Cardiac muscle cell (in vitro differentiated cells and primary cell): ENCODE measurements around the gene RYR2. TPM values are rescaled to one million over a fixed set of nuclear protein-coding genes. Genes with fewer than 3 reads are reported as not detected.
A peak's percentile ranks its signal among the peaks of the same experiment; 100 is the strongest.

Experiments used
- DNase-seq, 2 donors: peaks; one replicate each; pipeline versions ENCODE4 v3.0.0 to v3.0.0-alpha.2; 2010 to 2017; ENCODE audit warnings: low read depth in 1 of 2, low spot score in 1 of 2
- H3K27ac ChIP-seq: fragments of 200-600 bp; sonication (generic); 2 replicates; pipeline ENCODE4 v1.5.1; 2016
- H3K27me3 ChIP-seq: fragments of 200-600 bp; sonication (generic); 2 replicates; pipeline ENCODE4 v1.6.0; 2016; ENCODE audit warnings: control low read depth
- H3K36me3 ChIP-seq: fragments of 200-600 bp; sonication (generic); 2 replicates; pipeline ENCODE4 v1.5.1; 2016; ENCODE audit warnings: control low read depth
- H3K4me1 ChIP-seq: fragments of 200-600 bp; sonication (generic); 2 replicates; pipeline ENCODE4 v1.8.1; 2017; ENCODE audit warnings: low read depth, mild to moderate bottlenecking, mixed run types
- H3K4me3 ChIP-seq: fragments of 200-600 bp; sonication (generic); 2 replicates; pipeline ENCODE4 v1.5.1; 2016; ENCODE audit warnings: mild to moderate bottlenecking
- H3K9me3 ChIP-seq: fragments of 200-600 bp; sonication (generic); 2 replicates; pipeline ENCODE4 v1.5.1; 2017; ENCODE audit warnings: low read depth, mild to moderate bottlenecking, control low read depth
- CTCF ChIP-seq: IDR thresholded peaks from 2 replicates; pipeline ENCODE4 v1.5.1; 2012; ENCODE audit warnings: low read depth, mild to moderate bottlenecking, low read length
- polyA plus RNA-seq: library from polyadenylated mRNA; unstranded; fragments of >200 nt; fragmentation: Nextera tagmentation; extraction: Ambion mirVana; gene quantifications from 2 replicates; pipeline ENCODE4 v1.2.1, GENCODE V29; 2016
- total RNA-seq: library from RNA; depleted of rRNA; stranded (reverse); fragments of >200 nt; gene quantifications from 2 replicates; pipeline ENCODE4 v1.2.3, GENCODE V29; 2016

Gene RYR2
- total and polyA plus RNA-seq, 2 experiments from 2014 or later, result 29.8 to 155 TPM

- Histone ChIP-seq H3K27ac (no peak overlapping the region), H3K36me3 (no peaks in the 10 kb centered on the region), H3K9me3 (no peaks in the 10 kb centered on the region), H3K4me1 (peaks cover 17% of the 10 kb centered on the region), H3K27me3 (no peaks in the 10 kb centered on the region), H3K4me3 (no peak overlapping the region)
- TF ChIP-seq CTCF, result no peak
- no peak for DNase-seq
These were observed 199.1 kb downstream of the RYR2 start for GRCh38 chr1:237241038-237241437.

- no peak for DNase-seq
- H3K27ac ChIP-seq, result no peak overlapping the region
- no peak overlapping the region for H3K4me3 ChIP-seq
- H3K9me3 ChIP-seq, result no peaks in the 10 kb centered on the region
- H3K27me3 ChIP-seq, result no peaks in the 10 kb centered on the region
- H3K36me3 ChIP-seq, result no peaks in the 10 kb centered on the region
- peaks cover 27% of the 10 kb centered on the region for H3K4me1 ChIP-seq
- no peak for TF ChIP-seq CTCF
These were observed 202.8 kb downstream of the RYR2 start for GRCh38 chr1:237244778-237245177.

DNA sequence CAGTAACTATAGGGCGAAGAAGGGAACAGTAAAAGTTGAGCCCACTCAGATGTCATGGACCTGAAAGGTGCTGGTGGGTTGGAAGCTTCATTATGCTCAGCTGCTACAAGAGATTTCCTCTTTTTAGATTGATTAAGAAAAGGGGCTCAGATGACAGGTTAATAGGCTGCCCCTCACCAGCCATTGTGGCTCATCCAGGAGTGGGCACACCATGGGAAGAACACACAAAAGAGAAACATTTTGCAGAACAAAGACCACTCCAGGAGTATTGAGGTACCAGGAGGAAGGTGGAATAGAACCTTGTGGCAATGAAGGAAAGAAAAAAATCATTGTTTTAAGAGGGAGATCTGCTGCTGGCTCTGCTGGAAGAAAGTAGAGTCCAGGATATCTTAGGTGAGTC lies 205.5 kb downstream of the RYR2 start:
- no peaks in the 10 kb centered on the region for H3K9me3 ChIP-seq
- no peak overlapping the region for H3K4me3 ChIP-seq
- no peak overlapping the region for H3K27ac ChIP-seq
- no peaks in the 10 kb centered on the region for H3K27me3 ChIP-seq
- H3K4me1 ChIP-seq, result peaks cover 40% of the 10 kb centered on the region
- TF ChIP-seq CTCF, result no peak
- H3K36me3 ChIP-seq, result no peaks in the 10 kb centered on the region
- no peak for DNase-seq

DNA sequence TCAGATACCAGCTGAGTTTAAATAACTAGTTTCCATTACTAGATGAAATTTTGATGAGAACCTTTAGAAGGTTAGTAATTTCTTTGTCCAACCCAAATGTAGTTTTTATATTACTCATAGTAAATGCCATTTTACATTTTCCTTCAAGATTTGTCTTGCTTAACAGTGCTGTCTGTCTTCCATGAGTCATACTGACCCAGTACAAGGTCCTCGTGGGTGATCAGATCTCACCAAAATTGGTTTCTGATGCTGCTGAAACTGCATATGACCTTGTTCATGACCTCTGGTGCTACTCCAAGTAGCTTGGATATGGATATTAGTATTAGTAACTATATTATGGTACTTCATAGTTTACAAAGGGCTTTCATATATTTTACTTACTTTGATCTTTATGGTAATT lies 207.1 kb downstream of the RYR2 start:
- H3K4me1 ChIP-seq, result peaks cover 36% of the 10 kb centered on the region
- H3K9me3 ChIP-seq, result no peaks in the 10 kb centered on the region
- no peaks in the 10 kb centered on the region for H3K36me3 ChIP-seq
- no peak for TF ChIP-seq CTCF
- H3K27ac ChIP-seq, result no peak overlapping the region
- H3K27me3 ChIP-seq, result no peaks in the 10 kb centered on the region
- H3K4me3 ChIP-seq, result no peak overlapping the region
- no peak for DNase-seq

GRCh38 chr1:237250055-237250454 lies 208.1 kb downstream of the RYR2 start:
- H3K9me3 ChIP-seq, result no peaks in the 10 kb centered on the region
- H3K36me3 ChIP-seq, result no peaks in the 10 kb centered on the region
- no peaks in the 10 kb centered on the region for H3K27me3 ChIP-seq
- TF ChIP-seq CTCF, result no peak
- DNase-seq, result peak in 1 of 2 donors; percentile 61
- peaks cover 40% of the 10 kb centered on the region for H3K4me1 ChIP-seq
- H3K4me3 ChIP-seq, result no peak overlapping the region
- H3K27ac ChIP-seq, result peak overlapping the region; percentile 72

DNA sequence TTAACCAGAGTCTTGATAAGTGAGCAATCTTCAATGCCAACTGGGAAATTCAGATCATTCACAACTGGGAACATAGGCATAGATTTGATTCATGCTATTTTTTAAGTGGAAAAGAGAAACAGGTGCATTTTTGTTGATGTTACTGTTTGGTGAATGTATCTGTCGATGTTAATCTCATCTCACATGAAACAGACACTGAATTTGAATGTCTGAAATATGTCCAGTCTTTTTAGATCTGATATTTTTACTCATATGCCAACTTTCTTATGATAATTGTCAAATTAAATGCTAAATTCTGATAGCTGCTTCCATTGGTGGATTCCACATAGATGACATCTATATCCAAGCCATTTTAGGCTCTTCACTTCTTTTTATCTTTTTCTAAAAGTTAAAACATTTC lies 213.1 kb downstream of the RYR2 start:
- Histone ChIP-seq H3K4me3 (no peak overlapping the region), H3K9me3 (no peaks in the 10 kb centered on the region), H3K27me3 (no peaks in the 10 kb centered on the region), H3K4me1 (peaks cover 42% of the 10 kb centered on the region), H3K27ac (no peak overlapping the region), H3K36me3 (no peaks in the 10 kb centered on the region)
- DNase-seq, result no peak
- no peak for TF ChIP-seq CTCF
